Measurements from ENCODE around the gene PEX3. TPM values are rescaled to one million over a fixed set of nuclear protein-coding genes. Genes with fewer than 3 reads are reported as not detected.

The PEX3 gene
- total and polyA plus RNA-seq, 2 of the 4 experiments (the other 2 are of a cell fraction) = 13.3 to 13.7 TPM

GRCh38 chr6:143450453-143451371 lies at the start of gene PEX3, which contains the start of gene ADAT2 (continued):
- no peak for TF ChIP-seq ELK1 (IDR thresholded peaks at IDR 0.05; ENCODE audit: borderline replicate concordance, low read depth, low read length)
- peak; percentile 25; the same call in 1 of the 2 replicates for TF ChIP-seq SMC3 (IDR thresholded peaks at IDR 0.05; ENCODE audit: low read depth, low read length)
- TF ChIP-seq MAZ (IDR thresholded peaks at IDR 0.05; ENCODE audit: borderline replicate concordance, low read depth, low read length) = peak; percentile 76; the same call in 1 of the 2 replicates
- TF ChIP-seq POLR2A (IDR thresholded peaks at IDR 0.05; ENCODE audit: low read depth, low read length) = peak; percentile 65; the same call in 1 of the 2 replicates
- TF ChIP-seq RCOR1 (IDR thresholded peaks at IDR 0.05; ENCODE audit: insufficient replicate concordance, low read length) = peak; percentile 71
- no peak for TF ChIP-seq CEBPB (IDR thresholded peaks at IDR 0.05; ENCODE audit: low read depth, low read length)
